Measurements from ENCODE around the gene PCSK9. TPM values are rescaled to one million over a fixed set of nuclear protein-coding genes. Genes with fewer than 3 reads are reported as not detected.

PCSK9 gene
- total and polyA plus RNA-seq, 9 of the 15 experiments (the other 6 are each of a cell fraction or from before 2014, with no cell fraction given) = 3.2 to 58.6 (median 24.7) TPM

GRCh38 chr1:55000110-55001085, 39.0 kb upstream of the PCSK9 start:
- POLR2A ChIA-PET = interaction anchor here (1.1 to 1.2 kb wide), 2 partner anchors 19 to 56 kb away, joined by 3 to 6 read pairs; no protein-coding TSS in a partner anchor
- CTCF ChIA-PET (ENCODE audit: low intra/inter-chr PET ratio) = no interaction called here

More at GRCh38 chr1:55000110-55001085, 39.0 kb upstream of the PCSK9 start:
- WGBS (ENCODE audit: insufficient coverage, low coverage, missing lambda C conversion rate) = 11% methylated on average over 8 of the region's 8 CpGs
- TF ChIP-seq MCM7 (IDR thresholded peaks at IDR 0.05) = no peak
- TF ChIP-seq ZNF224 (CRISPR knock-in tag; IDR thresholded peaks at IDR 0.05) = no peak
- TF ChIP-seq THAP7 (CRISPR knock-in tag; IDR thresholded peaks at IDR 0.05) = no peak
- TF ChIP-seq ETS1 (conservative IDR thresholded peaks at IDR 0.05; ENCODE audit: control insufficient read depth, low read depth, low read length) = no peak
- no peak for TF ChIP-seq ZSCAN32 (CRISPR knock-in tag; IDR thresholded peaks at IDR 0.05)
- TF ChIP-seq ZNF589 (CRISPR knock-in tag; IDR thresholded peaks at IDR 0.05; ENCODE audit: low read depth) = no peak
- TF ChIP-seq GATAD2A (IDR thresholded peaks at IDR 0.05) = no peak
- no peak for TF ChIP-seq KDM5B (IDR thresholded peaks at IDR 0.05; ENCODE audit: insufficient replicate concordance, low read depth, low read length)
- no peak for TF ChIP-seq SP1 (CRISPR knock-in tag; IDR thresholded peaks at IDR 0.05)
- TF ChIP-seq FOXA3 (CRISPR knock-in tag; conservative IDR thresholded peaks at IDR 0.05 in 1 of 2, IDR thresholded peaks at IDR 0.05 in 1 of 2) = no peak
- TF ChIP-seq TFAP4 (CRISPR knock-in tag; IDR thresholded peaks at IDR 0.05; ENCODE audit: borderline replicate concordance) = no peak
- no peak for TF ChIP-seq NR2C2 (CRISPR knock-in tag; IDR thresholded peaks at IDR 0.05)
- no peak for TF ChIP-seq NR2C2 (tag; IDR thresholded peaks at IDR 0.05)
- no peak for TF ChIP-seq ZNF354B (CRISPR knock-in tag; IDR thresholded peaks at IDR 0.05)
- TF ChIP-seq ZBTB43 (CRISPR knock-in tag; IDR thresholded peaks at IDR 0.05) = no peak
- Histone ChIP-seq H2AFZ (ENCODE audit: low read depth, low read length) (no peak overlapping the region), H3K79me2 (ENCODE audit: control insufficient read depth, insufficient read depth, low read length) (no peaks in the 10 kb centered on the region), H3K4me3 (no peak overlapping the region), H3K9ac (ENCODE audit: insufficient read depth in 1 of 2, low read depth in 2 of 2, low read length in 2 of 2) (no peak overlapping the region), H3K9me3 (replicated peaks; ENCODE audit: control insufficient read depth, insufficient read depth, low read depth, low read length) (no peaks in the 10 kb centered on the region), H3K4me1 (replicated peaks in 1 of 2; ENCODE audit: control insufficient read depth in 2 of 2, insufficient read depth in 2 of 2, low read length in 2 of 2) (peaks cover 0 to 21% of the 10 kb centered on the region in 2 experiments; a peak in 3 of 5 replicates), H3K27ac (ENCODE audit: extremely low read depth, low read depth, low read length) (no peak overlapping the region), H4K20me1 (replicated peaks; ENCODE audit: control insufficient read depth, insufficient read depth, low read length) (peaks cover 11% of the 10 kb centered on the region), H3K9me1 (ENCODE audit: control insufficient read depth, insufficient read depth, low read length) (no peaks in the 10 kb centered on the region), H3K36me3 (ENCODE audit: control insufficient read depth, insufficient read depth, low read length) (no peaks in the 10 kb centered on the region), H3K27me3 (ENCODE audit: control insufficient read depth in 2 of 2, insufficient read depth in 2 of 2, low read length in 2 of 2) (peaks cover 15 to 53% of the 10 kb centered on the region in 2 experiments), H3K4me2 (ENCODE audit: insufficient read depth, low read length) (no peak overlapping the region)
- DNase-seq (ENCODE audit: extremely low read depth in 1 of 4, low spot score in 3 of 4) = no peak
- no peak for ATAC-seq
- intact Hi-C loops (cut with micrococcal nuclease) = no loop called here
- no TSS peak for BruUV-seq (replicated peaks)
- in situ Hi-C loops (cut with MboI) = no loop called here
- no peak for FAIRE-seq
